ENCODE data around the gene TUBD1. TPM values are rescaled to one million over a fixed set of nuclear protein-coding genes. Genes with fewer than 3 reads are reported as not detected.
"Not testable (repeated sequence)": the region's sequence is repeated elsewhere in the genome, so short reads cannot be mapped to it uniquely, and the experiment has no call there.

The TUBD1 gene
- total RNA-seq, 1 donor from 2014 or later: 9.7 TPM

DNA sequence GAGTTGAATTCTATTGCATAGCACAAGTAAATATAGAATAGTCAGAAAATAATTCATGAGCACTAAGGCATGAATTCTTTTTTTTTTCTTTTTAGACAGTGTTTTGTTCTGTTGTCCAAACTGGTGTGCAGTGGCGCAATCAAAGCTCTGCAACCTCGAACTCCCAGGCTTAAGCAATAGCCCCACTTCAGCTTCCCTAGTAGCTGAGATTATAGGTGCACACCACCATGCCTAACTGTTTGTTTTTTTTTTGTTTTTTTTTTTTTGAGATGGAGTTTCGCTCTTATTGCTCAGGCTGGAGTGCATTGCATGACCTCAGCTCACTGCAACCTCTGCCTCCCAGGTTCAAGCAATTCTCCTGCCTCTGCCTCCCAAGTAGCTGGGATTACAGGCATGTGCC is 16.6 kb downstream of the TUBD1 start:
- no peak for DNase-seq
- H3K4me3 Mint-ChIP-seq (ENCODE audit: unreplicated experiment): no peak overlapping the region
- no peaks in the 10 kb centered on the region for H3K9me3 Mint-ChIP-seq (ENCODE audit: unreplicated experiment)
- TF ChIP-seq, protein P1, sequence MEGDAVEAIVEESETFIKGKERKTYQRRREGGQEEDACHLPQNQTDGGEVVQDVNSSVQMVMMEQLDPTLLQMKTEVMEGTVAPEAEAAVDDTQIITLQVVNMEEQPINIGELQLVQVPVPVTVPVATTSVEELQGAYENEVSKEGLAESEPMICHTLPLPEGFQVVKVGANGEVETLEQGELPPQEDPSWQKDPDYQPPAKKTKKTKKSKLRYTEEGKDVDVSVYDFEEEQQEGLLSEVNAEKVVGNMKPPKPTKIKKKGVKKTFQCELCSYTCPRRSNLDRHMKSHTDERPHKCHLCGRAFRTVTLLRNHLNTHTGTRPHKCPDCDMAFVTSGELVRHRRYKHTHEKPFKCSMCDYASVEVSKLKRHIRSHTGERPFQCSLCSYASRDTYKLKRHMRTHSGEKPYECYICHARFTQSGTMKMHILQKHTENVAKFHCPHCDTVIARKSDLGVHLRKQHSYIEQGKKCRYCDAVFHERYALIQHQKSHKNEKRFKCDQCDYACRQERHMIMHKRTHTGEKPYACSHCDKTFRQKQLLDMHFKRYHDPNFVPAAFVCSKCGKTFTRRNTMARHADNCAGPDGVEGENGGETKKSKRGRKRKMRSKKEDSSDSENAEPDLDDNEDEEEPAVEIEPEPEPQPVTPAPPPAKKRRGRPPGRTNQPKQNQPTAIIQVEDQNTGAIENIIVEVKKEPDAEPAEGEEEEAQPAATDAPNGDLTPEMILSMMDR (IDR thresholded peaks at IDR 0.05; ENCODE audit: partially characterized antibody, unreplicated experiment): no peak
- H3K4me1 Mint-ChIP-seq (ENCODE audit: low read depth, unreplicated experiment): no peaks in the 10 kb centered on the region
- no peaks in the 10 kb centered on the region for H3K27me3 Mint-ChIP-seq (ENCODE audit: unreplicated experiment)
- no peaks in the 10 kb centered on the region for H3K36me3 Mint-ChIP-seq (ENCODE audit: unreplicated experiment)
- no peak overlapping the region for H3K27ac Mint-ChIP-seq (ENCODE audit: unreplicated experiment)

DNA sequence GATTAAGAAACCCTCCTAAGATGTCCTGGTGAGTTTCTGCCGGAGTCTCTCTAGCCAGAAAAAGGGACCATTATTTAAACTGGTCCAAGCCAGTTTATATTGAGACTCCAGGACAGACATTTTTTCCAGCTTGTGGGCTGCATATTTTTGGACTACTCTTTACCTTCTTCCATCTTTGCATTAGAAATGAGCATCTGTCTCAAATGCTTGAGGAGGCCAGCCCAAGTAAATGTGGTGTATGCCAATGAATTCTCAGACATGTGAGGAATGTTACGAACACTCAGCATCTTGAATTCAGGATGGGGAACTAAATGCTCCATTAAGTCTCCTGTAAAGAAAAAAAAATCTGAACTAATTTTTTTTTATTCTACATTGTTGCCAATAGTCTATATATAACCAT is 18.4 kb downstream of the TUBD1 start:
- no peaks in the 10 kb centered on the region for H3K27me3 Mint-ChIP-seq (ENCODE audit: unreplicated experiment)
- no peak overlapping the region for H3K4me3 Mint-ChIP-seq (ENCODE audit: unreplicated experiment)
- no peaks in the 10 kb centered on the region for H3K36me3 Mint-ChIP-seq (ENCODE audit: unreplicated experiment)
- no peaks in the 10 kb centered on the region for H3K9me3 Mint-ChIP-seq (ENCODE audit: unreplicated experiment)
- TF ChIP-seq, protein P1 (IDR thresholded peaks at IDR 0.05; ENCODE audit: partially characterized antibody, unreplicated experiment): no peak
- no peak overlapping the region for H3K27ac Mint-ChIP-seq (ENCODE audit: unreplicated experiment)
- no peaks in the 10 kb centered on the region for H3K4me1 Mint-ChIP-seq (ENCODE audit: low read depth, unreplicated experiment)
- DNase-seq: no peak

DNA sequence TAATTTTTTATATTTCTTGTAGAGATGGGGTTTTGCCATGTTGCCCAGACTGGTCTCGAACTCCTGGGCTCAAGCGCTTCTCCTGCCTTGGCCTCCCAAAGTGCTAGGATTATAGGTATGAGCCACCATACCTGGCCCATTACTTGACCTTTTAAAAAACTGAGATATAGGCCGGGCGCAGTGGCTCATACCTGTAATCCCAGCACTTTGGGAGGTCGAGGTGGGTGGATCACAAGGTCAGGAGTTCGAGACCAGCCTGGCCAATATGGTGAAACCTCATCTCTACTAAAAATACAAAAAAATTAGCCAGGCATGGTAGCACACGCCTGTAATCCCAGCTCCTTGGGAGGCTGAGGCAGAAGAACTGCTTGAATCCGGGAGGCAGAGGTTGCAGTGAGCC is 19.3 kb downstream of the TUBD1 start:
- H3K9me3 Mint-ChIP-seq (ENCODE audit: unreplicated experiment); H3K36me3 Mint-ChIP-seq (ENCODE audit: unreplicated experiment): not testable (repeated sequence)

DNA sequence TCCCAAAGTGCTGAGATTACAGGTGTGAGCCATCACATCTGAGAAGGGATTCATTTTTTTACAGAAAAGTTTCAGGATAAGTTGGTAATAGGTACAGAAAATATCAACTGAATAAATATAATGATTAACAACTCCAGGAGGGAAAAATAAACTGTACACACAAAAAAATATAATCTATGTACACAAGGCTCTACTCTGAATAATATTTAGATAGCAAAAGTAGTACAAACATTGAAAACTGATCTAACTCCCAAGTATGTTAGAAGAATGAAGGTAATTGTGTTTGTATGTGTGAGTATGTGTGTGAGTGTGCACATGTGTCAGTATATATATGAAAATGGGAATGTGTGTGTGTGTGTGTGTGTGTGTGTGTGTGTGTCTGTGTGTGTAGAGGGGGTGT is 20.4 kb downstream of the TUBD1 start:
- Mint-ChIP-seq H3K27me3 (ENCODE audit: unreplicated experiment) (no peaks in the 10 kb centered on the region), H3K9me3 (ENCODE audit: unreplicated experiment) (no peaks in the 10 kb centered on the region)

More for the DNA sequence above, 19.3 kb downstream of the TUBD1 start:
- H3K4me3 Mint-ChIP-seq (ENCODE audit: unreplicated experiment); DNase-seq; H3K4me1 Mint-ChIP-seq (ENCODE audit: low read depth, unreplicated experiment); H3K27me3 Mint-ChIP-seq (ENCODE audit: unreplicated experiment); H3K27ac Mint-ChIP-seq (ENCODE audit: unreplicated experiment): not testable (repeated sequence)

DNA sequence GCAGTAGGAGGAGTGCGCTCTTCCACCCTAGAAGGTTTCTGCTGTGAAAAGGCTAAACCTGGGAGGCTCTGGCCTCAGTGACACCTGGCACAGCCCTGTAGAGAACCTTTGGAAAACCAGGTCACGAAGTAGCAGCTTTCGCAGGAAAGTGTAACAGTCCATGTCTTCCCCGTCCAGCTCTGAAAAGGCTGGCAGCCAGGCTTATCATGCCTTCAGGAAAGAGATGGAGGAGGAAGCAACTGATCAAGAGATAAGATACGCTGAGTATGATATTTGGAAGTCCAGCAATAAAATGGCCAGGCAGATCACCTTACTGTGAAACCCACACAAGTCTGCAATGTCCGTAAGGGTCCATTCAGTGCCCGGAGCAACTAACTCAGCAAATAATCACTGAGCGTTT is 22.3 kb downstream of the TUBD1 start:
- no peaks in the 10 kb centered on the region for H3K27me3 Mint-ChIP-seq (ENCODE audit: unreplicated experiment)
- no peaks in the 10 kb centered on the region for H3K9me3 Mint-ChIP-seq (ENCODE audit: unreplicated experiment)
- H3K4me1 Mint-ChIP-seq (ENCODE audit: low read depth, unreplicated experiment): no peaks in the 10 kb centered on the region
- DNase-seq: no peak
- H3K27ac Mint-ChIP-seq (ENCODE audit: unreplicated experiment): no peak overlapping the region
- TF ChIP-seq, protein P1 (IDR thresholded peaks at IDR 0.05; ENCODE audit: partially characterized antibody, unreplicated experiment): no peak
- no peak overlapping the region for H3K4me3 Mint-ChIP-seq (ENCODE audit: unreplicated experiment)
- H3K36me3 Mint-ChIP-seq (ENCODE audit: unreplicated experiment): no peaks in the 10 kb centered on the region

More for the DNA sequence above, 20.4 kb downstream of the TUBD1 start:
- Mint-ChIP-seq H3K27ac (ENCODE audit: unreplicated experiment) (no peak overlapping the region), H3K4me1 (ENCODE audit: low read depth, unreplicated experiment) (no peaks in the 10 kb centered on the region), H3K4me3 (ENCODE audit: unreplicated experiment) (no peak overlapping the region), H3K36me3 (ENCODE audit: unreplicated experiment) (no peaks in the 10 kb centered on the region)
- no peak for DNase-seq
- TF ChIP-seq, protein P1 (IDR thresholded peaks at IDR 0.05; ENCODE audit: partially characterized antibody, unreplicated experiment): no peak

DNA sequence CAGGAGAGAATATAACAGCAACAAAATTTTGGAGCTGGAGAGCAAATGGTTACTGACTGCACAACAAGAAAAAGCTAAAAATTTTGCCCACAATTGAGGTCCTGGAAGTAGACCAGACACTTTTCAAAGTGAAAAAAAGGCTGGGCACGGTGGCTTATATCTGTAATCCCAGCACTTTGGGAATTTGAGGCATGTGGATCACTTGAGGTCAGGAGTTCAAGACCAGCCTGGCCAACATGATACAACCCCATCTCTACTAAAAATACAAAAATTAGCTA is 22.9 kb downstream of the TUBD1 start:
- Mint-ChIP-seq H3K4me1 (ENCODE audit: low read depth, unreplicated experiment) (no peaks in the 10 kb centered on the region), H3K27ac (ENCODE audit: unreplicated experiment) (no peak overlapping the region), H3K4me3 (ENCODE audit: unreplicated experiment) (no peak overlapping the region)

More for the DNA sequence above, 22.9 kb downstream of the TUBD1 start:
- no peaks in the 10 kb centered on the region for H3K27me3 Mint-ChIP-seq (ENCODE audit: unreplicated experiment)
- no peaks in the 10 kb centered on the region for H3K36me3 Mint-ChIP-seq (ENCODE audit: unreplicated experiment)
- H3K9me3 Mint-ChIP-seq (ENCODE audit: unreplicated experiment): no peaks in the 10 kb centered on the region
- no peak for DNase-seq
- TF ChIP-seq, protein P1 (IDR thresholded peaks at IDR 0.05; ENCODE audit: partially characterized antibody, unreplicated experiment): no peak

Data from glutamatergic neuron (in vitro differentiated cells).